IMR-90 (cell line): ENCODE data around the gene ITFG1. TPM values are rescaled to one million over a fixed set of nuclear protein-coding genes. Genes with fewer than 3 reads are reported as not detected.
A peak's percentile ranks its signal among the peaks of the same experiment; 100 is the strongest.

Source experiments
- ATAC-seq: fragments of 200-7000 bp; cut with Tn5 transposase; 2 replicates; pipeline ENCODE4 v1.9.1; 2020; ENCODE audit warnings: low read depth, mild to moderate bottlenecking, moderate library complexity
- BruUV-seq: library from RNA; stranded (reverse); fragments of 400-500 nt; replicated peaks from 2 replicates; lab custom pipeline; 2021; lab: Mats Ljungman, UMichigan
- CTCF ChIA-PET: fragments of 300-600 bp; formaldehyde crosslinking; extraction: SDS; loops from one replicate; lab custom pipeline; 2021; ENCODE audit warnings: antibody characterized with exemption; lab: Yijun Ruan, JAX
- POLR2A ChIA-PET: fragments of 300-600 bp; sonication (Branson Sonifier 250); formaldehyde crosslinking; loops from one replicate; lab custom pipeline; 2022; ENCODE audit warnings: antibody characterized with exemption; ENCODE audit not compliant: unreplicated experiment; lab: Charles Lee
- DNase-seq: peaks from one replicate; pipeline ENCODE4 v3.0.0; 2013
- H2AFZ ChIP-seq: replicated peaks from 2 replicates; pipeline ENCODE3; 2013; ENCODE audit warnings: low read length, mild to moderate bottlenecking; ENCODE audit not compliant: poor library complexity
- H2AK5ac ChIP-seq: 2 replicates; pipeline ENCODE4 v1.6.1; 2013; ENCODE audit warnings: low read depth, low read length, inconsistent platforms
- H2AK9ac ChIP-seq: replicated peaks from 2 replicates; pipeline ENCODE3; 2013; ENCODE audit warnings: mild to moderate bottlenecking, low read depth, low read length, moderate library complexity; ENCODE audit not compliant: poor library complexity
- H2BK120ac ChIP-seq: 2 replicates; pipeline ENCODE4 v1.6.1; 2013; ENCODE audit warnings: low read depth, low read length, inconsistent platforms
- H2BK15ac ChIP-seq: 3 replicates; pipeline ENCODE4 v1.6.1; 2013; ENCODE audit warnings: low read depth, low read length, inconsistent platforms
- H2BK20ac ChIP-seq: 2 replicates; pipeline ENCODE4 v1.6.1; 2013; ENCODE audit warnings: low read depth, mild to moderate bottlenecking, inconsistent platforms, low read length, moderate library complexity
- H2BK5ac ChIP-seq: 2 replicates; pipeline ENCODE4 v1.6.1; 2013; ENCODE audit warnings: mild to moderate bottlenecking, low read depth, low read length, inconsistent platforms; ENCODE audit not compliant: poor library complexity, severe bottlenecking
- H3K14ac ChIP-seq: replicated peaks from 2 replicates; pipeline ENCODE4 v1.6.1; 2013; ENCODE audit warnings: low read depth, low read length, inconsistent platforms
- H3K18ac ChIP-seq: 2 replicates; pipeline ENCODE4 v1.6.1; 2013; ENCODE audit warnings: low read depth, low read length, control low read depth
- H3K23ac ChIP-seq: 2 replicates; pipeline ENCODE4 v1.6.1; 2013; ENCODE audit warnings: low read depth, low read length, inconsistent platforms
- H3K27ac ChIP-seq: 2 replicates; pipeline ENCODE4 v1.5.1; 2013; ENCODE audit warnings: mild to moderate bottlenecking, control low read depth, low read length; ENCODE audit not compliant: insufficient read depth
- H3K27me3 ChIP-seq: 2 replicates; pipeline ENCODE4 v1.6.1; 2013; ENCODE audit warnings: low read length; ENCODE audit not compliant: control insufficient read depth, insufficient read depth
- H3K36me3 ChIP-seq: 2 replicates; pipeline ENCODE4 v1.6.1; 2013; ENCODE audit warnings: low read length, mixed read lengths; ENCODE audit not compliant: control insufficient read depth, insufficient read depth
- H3K4ac ChIP-seq: 2 replicates; pipeline ENCODE4 v1.6.1; 2013; ENCODE audit warnings: low read depth, low read length, inconsistent platforms
- H3K4me1 ChIP-seq: 2 replicates; pipeline ENCODE4 v1.6.1; 2013; ENCODE audit warnings: low read length, mixed read lengths; ENCODE audit not compliant: control insufficient read depth, insufficient read depth
- H3K4me2 ChIP-seq: 2 replicates; pipeline ENCODE4 v1.6.1; 2013; ENCODE audit warnings: low read depth, mild to moderate bottlenecking, control low read depth, low read length, moderate library complexity
- H3K4me3 ChIP-seq: 2 replicates; pipeline ENCODE4 v1.5.1; 2013; ENCODE audit warnings: low read depth, mild to moderate bottlenecking, control low read depth, low read length, moderate library complexity; ENCODE audit not compliant: insufficient read depth
- H3K56ac ChIP-seq: 2 replicates; pipeline ENCODE4 v1.6.1; 2013; ENCODE audit warnings: low read length, inconsistent platforms; ENCODE audit not compliant: insufficient read depth; ENCODE audit errors: extremely low read depth
- H3K79me1 ChIP-seq, 2 experiments: 2 replicates each; pipeline ENCODE4 v1.6.1; 2013; ENCODE audit warnings: low read length in 2 of 2, inconsistent platforms in 1 of 2, low read depth in 1 of 2
- H3K9ac ChIP-seq: 2 replicates; pipeline ENCODE4 v1.6.1; 2013; ENCODE audit warnings: low read depth, low read length, control low read depth
- H3K9me1 ChIP-seq: 2 replicates; pipeline ENCODE4 v1.6.1; 2013; ENCODE audit warnings: low read length, inconsistent platforms; ENCODE audit not compliant: insufficient read depth
- H3K9me3 ChIP-seq: 2 replicates; pipeline ENCODE4 v1.6.1; 2013; ENCODE audit warnings: low read length; ENCODE audit not compliant: control insufficient read depth, insufficient read depth
- H4K20me1 ChIP-seq: 2 replicates; pipeline ENCODE4 v1.6.1; 2013; ENCODE audit warnings: low read length, inconsistent platforms; ENCODE audit not compliant: insufficient read depth
- H4K5ac ChIP-seq: 2 replicates; pipeline ENCODE4 v1.6.1; 2013; ENCODE audit warnings: mild to moderate bottlenecking, low read depth, low read length, control low read depth
- H4K8ac ChIP-seq, 2 experiments: 2 replicates each; pipeline ENCODE4 v1.6.1; 2013; ENCODE audit warnings: low read depth in 2 of 2, low read length in 2 of 2, control low read depth in 1 of 2, inconsistent platforms in 1 of 2
- H4K91ac ChIP-seq: 2 replicates; pipeline ENCODE4 v1.6.1; 2013; ENCODE audit warnings: low read depth, low read length, inconsistent platforms; ENCODE audit not compliant: insufficient read depth
- MAFK ChIP-seq: IDR thresholded peaks from 2 replicates; pipeline ENCODE4 v1.6.1; 2012; ENCODE audit warnings: low read depth, low read length, improper control_type of control experiment
- NFE2L2 ChIP-seq: fragments of 150-350 bp; IDR thresholded peaks from 2 replicates; pipeline ENCODE4 v1.6.1; 2016; ENCODE audit warnings: low read depth, mild to moderate bottlenecking, low read length
- POLR2A ChIP-seq: IDR thresholded peaks from 2 replicates; pipeline ENCODE4 v1.6.1; 2012; ENCODE audit warnings: mild to moderate bottlenecking, low read depth, low read length
- RCOR1 ChIP-seq: IDR thresholded peaks from 2 replicates; pipeline ENCODE4 v1.6.1; 2012; ENCODE audit warnings: mild to moderate bottlenecking, low read length, improper control_type of control experiment; ENCODE audit not compliant: insufficient replicate concordance
- RFX5 ChIP-seq: IDR thresholded peaks from 2 replicates; pipeline ENCODE4 v1.8.0; 2012; ENCODE audit warnings: low read depth, mild to moderate bottlenecking, low read length, moderate library complexity
- WGBS, 2 experiments: methylation state at CpG; one replicate each; pipeline versions ENCODE4 v1.1.5 to v1.1.7; 2013; ENCODE audit warnings: missing lambda C conversion rate in 2 of 2; ENCODE audit not compliant: insufficient read length in 1 of 2; ENCODE audit errors: extremely low coverage in 2 of 2; 5-methylcytosine and 5-hydroxymethylcytosine counted together
- dilution Hi-C: fragments of 300-500 bp; cut with HindIII; formaldehyde crosslinking; loops from one replicate; pipeline ENCODE4 v1.14.3; 2018; ENCODE audit warnings: low sequenced_read_pairs; ENCODE audit not compliant: unreplicated experiment
- in situ Hi-C: fragments of 300-500 bp; cut with MboI; formaldehyde crosslinking; loops from 3 replicates; pipeline ENCODE4 v1.14.3; 2019; ENCODE audit warnings: low sequenced_read_pairs, inconsistent platforms, mixed read lengths
- intact Hi-C: fragments of 100-400 bp; cut with micrococcal nuclease; formaldehyde crosslinking; loops from 2 replicates; pipeline ENCODE4 v1.10.0; 2022
- polyA plus RNA-seq, 3 experiments: library from polyadenylated mRNA; depleted of rRNA; stranded (reverse); fragments of >200 nt; gene quantifications; 2 replicates each; pipeline ENCODE4 v1.2.3, GENCODE V29; 2012; ENCODE audit warnings: low replicate concordance in 1 of 3
- total RNA-seq: library from RNA; depleted of rRNA; stranded (reverse); fragments of >200 nt; gene quantifications from 2 replicates; pipeline ENCODE4 v1.2.3, GENCODE V29; 2012
- TF ChIP-seq, protein P1 (sequence below): fragments of 150-350 bp; IDR thresholded peaks from 2 replicates; pipeline ENCODE4 v1.6.1; 2017; ENCODE audit warnings: mild to moderate bottlenecking, antibody characterized with exemption, low read length, low read depth

ITFG1 gene
- total and polyA plus RNA-seq, 2 of the 4 experiments (the other 2 are of a cell fraction): 54.3 to 60.4 TPM

DNA sequence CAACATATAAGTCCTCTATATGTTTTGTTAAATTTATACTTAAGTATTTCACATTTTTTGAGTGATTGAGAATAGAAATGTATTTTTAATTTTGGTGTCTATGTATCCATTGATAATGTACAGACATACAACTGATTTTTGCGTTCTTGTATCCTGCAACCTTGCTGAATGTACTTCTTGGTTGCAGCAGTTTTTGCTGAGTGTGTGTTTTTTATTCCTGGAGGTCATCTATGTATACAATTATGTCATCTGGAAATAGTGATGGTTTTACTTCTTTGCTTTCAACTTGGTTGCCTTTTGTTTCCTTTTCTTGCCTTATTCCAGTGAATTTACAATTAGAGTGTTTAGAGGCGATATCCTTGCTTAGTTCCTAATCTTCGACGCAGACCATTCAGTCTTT lies 249.6 kb downstream of the ITFG1 start:
- no peak overlapping the region for H3K14ac ChIP-seq
- H2AFZ ChIP-seq: no peak overlapping the region
- H3K27me3 ChIP-seq: no peaks in the 10 kb centered on the region
- H2BK20ac ChIP-seq: no peak overlapping the region
- peaks cover 2% of the 10 kb centered on the region; the same call in 1 of the 2 replicates for H3K36me3 ChIP-seq
- ChIA-PET POLR2A (no interaction called here), CTCF (no interaction called here)
- no peak overlapping the region for H4K91ac ChIP-seq
- H3K27ac ChIP-seq: no peak overlapping the region
- no peak overlapping the region for H3K9ac ChIP-seq
- H3K23ac ChIP-seq: no peak overlapping the region
- WGBS, 2 experiments: no CpG with 5 or more reads among the region's 4 CpGs
- DNase-seq (no peak), ATAC-seq (no peak)
- H3K79me1 ChIP-seq: no peaks in the 10 kb centered on the region; a peak in 1 of 4 replicates
- H4K20me1 ChIP-seq: no peaks in the 10 kb centered on the region
- H3K4ac ChIP-seq: no peak overlapping the region
- H4K5ac ChIP-seq: no peak overlapping the region
- H3K9me1 ChIP-seq: no peaks in the 10 kb centered on the region
- TF ChIP-seq, protein P1, sequence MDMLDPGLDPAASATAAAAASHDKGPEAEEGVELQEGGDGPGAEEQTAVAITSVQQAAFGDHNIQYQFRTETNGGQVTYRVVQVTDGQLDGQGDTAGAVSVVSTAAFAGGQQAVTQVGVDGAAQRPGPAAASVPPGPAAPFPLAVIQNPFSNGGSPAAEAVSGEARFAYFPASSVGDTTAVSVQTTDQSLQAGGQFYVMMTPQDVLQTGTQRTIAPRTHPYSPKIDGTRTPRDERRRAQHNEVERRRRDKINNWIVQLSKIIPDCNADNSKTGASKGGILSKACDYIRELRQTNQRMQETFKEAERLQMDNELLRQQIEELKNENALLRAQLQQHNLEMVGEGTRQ: no peak
- no peak for TF ChIP-seq RCOR1
- no peak for TF ChIP-seq RFX5
- no peak for TF ChIP-seq POLR2A
- TF ChIP-seq NFE2L2: no peak
- peak; percentile 95 for TF ChIP-seq MAFK
- H4K8ac ChIP-seq: no peak overlapping the region
- H3K4me3 ChIP-seq: no peak overlapping the region
- dilution Hi-C loops: no loop called here
- H3K9me3 ChIP-seq: no peaks in the 10 kb centered on the region
- H3K56ac ChIP-seq: no peak overlapping the region
- no peak overlapping the region for H2BK120ac ChIP-seq
- 0 out of 2 replicates have a peak, but pooled peaks cover 3% of the 10 kb centered on the region for H3K4me1 ChIP-seq
- intact Hi-C loops: no loop called here
- no peak overlapping the region for H2AK5ac ChIP-seq
- no TSS peak for BruUV-seq
- H2BK15ac ChIP-seq: no peak overlapping the region
- no peak overlapping the region for H2AK9ac ChIP-seq
- no peak overlapping the region for H3K4me2 ChIP-seq
- in situ Hi-C loops: no loop called here
- H3K18ac ChIP-seq: no peak overlapping the region
- no peak overlapping the region for H2BK5ac ChIP-seq
